ENCODE results near the gene KCNQ1.
"Not testable (repeated sequence)": the region's sequence is repeated elsewhere in the genome, so short reads cannot be mapped to it uniquely, and the experiment has no call there.

The KCNQ1 gene

GRCh38 chr11:2489083-2489482 lies 44.3 kb downstream of the KCNQ1 start:
- H3K27me3 ChIP-seq (ENCODE audit: low read depth, low read length), result no peaks in the 10 kb centered on the region
- peaks cover 11 to 35% of the 10 kb centered on the region in 2 donors for H3K9me3 ChIP-seq (ENCODE audit: control insufficient read depth in 1 of 2, low read length in 2 of 2)
- H3K4me1 ChIP-seq (ENCODE audit: control insufficient read depth in 1 of 2, insufficient read depth in 2 of 2, low read length in 2 of 2), result no peaks in the 10 kb centered on the region
- H3K4me3 ChIP-seq (ENCODE audit: low read depth in 1 of 2, low read length in 2 of 2), result no peak overlapping the region
- no peak overlapping the region for H3K27ac ChIP-seq (ENCODE audit: low read length)
- H3K36me3 ChIP-seq (ENCODE audit: control insufficient read depth in 1 of 2, insufficient read depth in 2 of 2, low read length in 2 of 2), result no peaks in the 10 kb centered on the region

- H3K4me1 ChIP-seq (ENCODE audit: control insufficient read depth in 1 of 2, insufficient read depth in 2 of 2, low read length in 2 of 2); H3K36me3 ChIP-seq (ENCODE audit: control insufficient read depth in 1 of 2, insufficient read depth in 2 of 2, low read length in 2 of 2); H3K27ac ChIP-seq (ENCODE audit: low read length); H3K27me3 ChIP-seq (ENCODE audit: low read depth, low read length); H3K4me3 ChIP-seq (ENCODE audit: low read depth in 1 of 2, low read length in 2 of 2): not testable (repeated sequence)
- H3K9me3 ChIP-seq (ENCODE audit: control insufficient read depth in 1 of 2, low read length in 2 of 2), result peaks cover 0 to 11% of the 10 kb centered on the region in 2 donors
Observed at GRCh38 chr11:2497951-2498350, 53.1 kb downstream of the KCNQ1 start.

GRCh38 chr11:2498750-2499149 lies 53.9 kb downstream of the KCNQ1 start:
- Histone ChIP-seq H3K27ac (ENCODE audit: low read length) (no peak overlapping the region), H3K4me1 (ENCODE audit: control insufficient read depth in 1 of 2, insufficient read depth in 2 of 2, low read length in 2 of 2) (no peaks in the 10 kb centered on the region), H3K27me3 (ENCODE audit: low read depth, low read length) (no peaks in the 10 kb centered on the region), H3K9me3 (ENCODE audit: control insufficient read depth in 1 of 2, low read length in 2 of 2) (peaks cover 0 to 11% of the 10 kb centered on the region in 2 donors), H3K4me3 (ENCODE audit: low read depth in 1 of 2, low read length in 2 of 2) (no peak overlapping the region), H3K36me3 (ENCODE audit: control insufficient read depth in 1 of 2, insufficient read depth in 2 of 2, low read length in 2 of 2) (no peaks in the 10 kb centered on the region)

GRCh38 chr11:2507212-2507901 lies 62.5 kb downstream of the KCNQ1 start:
- Histone ChIP-seq H3K27ac (ENCODE audit: low read length) (no peak overlapping the region), H3K4me3 (ENCODE audit: low read depth in 1 of 2, low read length in 2 of 2) (no peak overlapping the region), H3K27me3 (ENCODE audit: low read depth, low read length) (no peaks in the 10 kb centered on the region), H3K4me1 (ENCODE audit: control insufficient read depth in 1 of 2, insufficient read depth in 2 of 2, low read length in 2 of 2) (no peaks in the 10 kb centered on the region), H3K9me3 (ENCODE audit: control insufficient read depth in 1 of 2, low read length in 2 of 2) (peaks cover 0 to 3% of the 10 kb centered on the region in 2 donors), H3K36me3 (ENCODE audit: control insufficient read depth in 1 of 2, insufficient read depth in 2 of 2, low read length in 2 of 2) (no peaks in the 10 kb centered on the region)

GRCh38 chr11:2507945-2508749 lies 63.3 kb downstream of the KCNQ1 start:
- no peaks in the 10 kb centered on the region for H3K27me3 ChIP-seq (ENCODE audit: low read depth, low read length)
- H3K27ac ChIP-seq (ENCODE audit: low read length), result no peak overlapping the region
- no peaks in the 10 kb centered on the region for H3K9me3 ChIP-seq (ENCODE audit: control insufficient read depth in 1 of 2, low read length in 2 of 2)
- no peak overlapping the region for H3K4me3 ChIP-seq (ENCODE audit: low read depth in 1 of 2, low read length in 2 of 2)
- H3K4me1 ChIP-seq (ENCODE audit: control insufficient read depth in 1 of 2, insufficient read depth in 2 of 2, low read length in 2 of 2), result no peaks in the 10 kb centered on the region
- no peaks in the 10 kb centered on the region for H3K36me3 ChIP-seq (ENCODE audit: control insufficient read depth in 1 of 2, insufficient read depth in 2 of 2, low read length in 2 of 2)

GRCh38 chr11:2508793-2509192 lies 64.0 kb downstream of the KCNQ1 start:
- no peaks in the 10 kb centered on the region for H3K27me3 ChIP-seq (ENCODE audit: low read depth, low read length)
- H3K27ac ChIP-seq (ENCODE audit: low read length), result no peak overlapping the region
- no peaks in the 10 kb centered on the region for H3K4me1 ChIP-seq (ENCODE audit: control insufficient read depth in 1 of 2, insufficient read depth in 2 of 2, low read length in 2 of 2)
- H3K4me3 ChIP-seq (ENCODE audit: low read depth in 1 of 2, low read length in 2 of 2), result no peak overlapping the region
- H3K9me3 ChIP-seq (ENCODE audit: control insufficient read depth in 1 of 2, low read length in 2 of 2), result no peaks in the 10 kb centered on the region
- no peaks in the 10 kb centered on the region for H3K36me3 ChIP-seq (ENCODE audit: control insufficient read depth in 1 of 2, insufficient read depth in 2 of 2, low read length in 2 of 2)

GRCh38 chr11:2509481-2510001 lies 64.7 kb downstream of the KCNQ1 start:
- Histone ChIP-seq H3K4me3 (ENCODE audit: low read depth in 1 of 2, low read length in 2 of 2) (no peak overlapping the region), H3K27me3 (ENCODE audit: low read depth, low read length) (no peaks in the 10 kb centered on the region), H3K36me3 (ENCODE audit: control insufficient read depth in 1 of 2, insufficient read depth in 2 of 2, low read length in 2 of 2) (no peaks in the 10 kb centered on the region), H3K27ac (ENCODE audit: low read length) (no peak overlapping the region), H3K9me3 (ENCODE audit: control insufficient read depth in 1 of 2, low read length in 2 of 2) (no peaks in the 10 kb centered on the region), H3K4me1 (ENCODE audit: control insufficient read depth in 1 of 2, insufficient read depth in 2 of 2, low read length in 2 of 2) (no peaks in the 10 kb centered on the region)

GRCh38 chr11:2510626-2511402 lies 66.0 kb downstream of the KCNQ1 start:
- no peaks in the 10 kb centered on the region for H3K9me3 ChIP-seq (ENCODE audit: control insufficient read depth in 1 of 2, low read length in 2 of 2)
- no peaks in the 10 kb centered on the region for H3K36me3 ChIP-seq (ENCODE audit: control insufficient read depth in 1 of 2, insufficient read depth in 2 of 2, low read length in 2 of 2)
- H3K4me3 ChIP-seq (ENCODE audit: low read depth in 1 of 2, low read length in 2 of 2), result no peak overlapping the region
- H3K27ac ChIP-seq (ENCODE audit: low read length), result no peak overlapping the region
- H3K4me1 ChIP-seq (ENCODE audit: control insufficient read depth in 1 of 2, insufficient read depth in 2 of 2, low read length in 2 of 2), result no peaks in the 10 kb centered on the region
- no peaks in the 10 kb centered on the region for H3K27me3 ChIP-seq (ENCODE audit: low read depth, low read length)

- no peaks in the 10 kb centered on the region for H3K27me3 ChIP-seq (ENCODE audit: low read depth, low read length)
- H3K9me3 ChIP-seq (ENCODE audit: control insufficient read depth in 1 of 2, low read length in 2 of 2), result no peaks in the 10 kb centered on the region
- H3K36me3 ChIP-seq (ENCODE audit: control insufficient read depth in 1 of 2, insufficient read depth in 2 of 2, low read length in 2 of 2), result no peaks in the 10 kb centered on the region
- H3K4me1 ChIP-seq (ENCODE audit: control insufficient read depth in 1 of 2, insufficient read depth in 2 of 2, low read length in 2 of 2), result no peaks in the 10 kb centered on the region
- no peak overlapping the region for H3K4me3 ChIP-seq (ENCODE audit: low read depth in 1 of 2, low read length in 2 of 2)
- no peak overlapping the region for H3K27ac ChIP-seq (ENCODE audit: low read length)
Observed at GRCh38 chr11:2511421-2512369, 66.9 kb downstream of the KCNQ1 start.

- Histone ChIP-seq H3K4me1 (ENCODE audit: control insufficient read depth in 1 of 2, insufficient read depth in 2 of 2, low read length in 2 of 2) (no peaks in the 10 kb centered on the region), H3K27ac (ENCODE audit: low read length) (no peak overlapping the region), H3K27me3 (ENCODE audit: low read depth, low read length) (no peaks in the 10 kb centered on the region), H3K9me3 (ENCODE audit: control insufficient read depth in 1 of 2, low read length in 2 of 2) (no peaks in the 10 kb centered on the region), H3K36me3 (ENCODE audit: control insufficient read depth in 1 of 2, insufficient read depth in 2 of 2, low read length in 2 of 2) (no peaks in the 10 kb centered on the region), H3K4me3 (ENCODE audit: low read depth in 1 of 2, low read length in 2 of 2) (no peak overlapping the region)
Observed at GRCh38 chr11:2512431-2513407, 67.9 kb downstream of the KCNQ1 start.

All from muscle layer of duodenum (tissue), 2 donors.